NCI-H146 (cell line): ENCODE data around the gene FADS2.

ENCODE experiments used
- DNase-seq: peaks from one replicate; lab custom pipeline; 2025; lab: John Stamatoyannopoulos, UW

FADS2 gene

DNA sequence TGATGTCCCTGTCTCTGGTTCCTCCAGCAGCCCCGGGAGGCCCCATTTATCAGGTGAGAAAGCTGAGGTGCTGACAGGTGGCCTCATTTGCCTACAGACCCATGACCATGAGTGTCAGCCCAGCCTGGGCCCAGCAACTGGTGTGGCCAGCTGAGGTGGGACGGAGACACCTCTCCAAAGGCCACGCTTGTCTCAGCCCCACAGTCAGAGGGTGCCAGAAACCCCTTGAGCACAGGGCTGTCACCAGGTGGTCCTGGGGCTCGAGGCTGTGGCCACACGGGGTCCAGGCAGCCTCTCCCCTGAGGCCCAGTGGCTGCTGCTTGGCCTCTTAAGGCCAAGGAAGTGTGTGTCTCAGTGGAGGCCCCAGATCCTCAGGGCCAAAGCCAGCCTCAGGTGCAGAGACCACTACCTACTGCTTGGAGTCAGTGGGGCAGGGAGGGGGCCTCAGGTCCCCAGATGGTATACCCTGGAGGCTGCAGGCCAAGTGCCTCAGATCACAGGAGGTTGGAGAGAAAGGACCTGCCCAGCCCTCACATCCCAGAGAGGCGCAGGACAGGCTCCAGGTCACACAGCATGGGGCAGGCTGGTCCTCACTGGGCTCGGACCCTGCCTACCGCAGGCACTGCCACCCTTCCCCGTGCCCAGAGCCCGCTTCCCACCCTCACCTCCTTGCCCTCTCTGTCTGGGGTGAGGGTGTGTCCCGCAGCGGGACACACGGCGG, 77.9 kb downstream of the FADS2 start:
- no peak for DNase-seq

DNA sequence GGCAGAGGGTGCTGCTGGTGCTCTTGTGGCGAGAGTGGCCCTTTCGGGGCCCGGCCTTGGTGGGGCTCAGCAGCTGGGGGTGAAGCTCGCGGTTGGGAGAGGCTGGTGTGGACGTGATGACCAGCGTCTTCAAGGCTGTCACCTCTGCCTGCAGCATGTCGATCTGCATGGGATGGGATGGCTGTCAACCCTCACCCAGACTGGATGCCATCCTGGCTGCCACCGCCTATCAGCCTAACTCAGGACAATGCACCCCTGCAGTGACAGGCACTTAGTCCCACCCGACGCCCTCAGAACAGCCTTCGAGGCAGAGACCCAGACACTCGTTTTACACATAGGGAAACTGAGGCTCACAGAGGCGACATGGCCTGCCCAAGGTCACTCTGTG, 78.4 kb downstream of the FADS2 start:
- DNase-seq, result no peak

GRCh38 chr11:61907282-61907681, 79.2 kb downstream of the FADS2 start:
- DNase-seq, result no peak

DNA sequence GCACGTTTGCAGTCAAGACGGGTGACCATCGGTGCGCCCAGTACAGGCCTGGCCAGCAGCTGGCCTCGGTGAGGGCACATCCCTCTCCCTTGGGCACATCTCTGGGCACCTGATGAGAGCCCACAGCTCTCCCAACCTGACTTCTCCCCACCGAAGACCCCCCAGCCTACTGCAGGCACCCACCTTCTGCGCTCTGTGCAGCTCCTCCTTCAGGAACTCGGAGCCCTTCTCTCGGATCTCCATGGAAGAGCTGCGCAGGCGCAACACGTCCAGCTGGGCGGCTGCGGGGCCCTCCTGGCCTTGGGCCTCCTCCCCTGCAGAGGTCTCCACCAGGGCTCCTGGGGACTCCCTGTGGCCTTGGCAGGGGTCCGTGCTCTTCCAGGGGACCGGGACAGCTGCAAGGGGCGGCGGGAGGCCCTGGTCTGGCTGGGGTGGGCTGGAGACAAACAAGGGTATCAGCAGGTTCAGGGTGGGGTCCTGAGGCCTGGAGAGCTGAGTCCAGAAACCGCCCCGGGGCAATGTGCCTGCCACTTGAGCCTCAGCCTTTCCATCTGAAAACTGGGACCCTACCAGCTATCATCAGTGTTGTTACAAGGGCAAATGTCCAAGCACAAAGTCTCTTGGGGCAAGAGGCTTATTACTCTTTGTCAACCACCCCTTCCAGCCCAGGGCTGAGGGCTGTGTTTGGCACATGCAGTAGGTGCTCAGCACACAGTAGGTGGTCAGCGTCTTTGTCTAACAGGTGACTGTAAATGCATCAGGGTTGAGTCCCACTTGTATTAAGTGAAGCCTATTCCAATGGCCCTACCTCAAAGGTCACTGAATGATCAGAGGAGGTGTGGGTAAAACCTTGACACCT, 80.0 kb downstream of the FADS2 start:
- DNase-seq, result no peak

DNA sequence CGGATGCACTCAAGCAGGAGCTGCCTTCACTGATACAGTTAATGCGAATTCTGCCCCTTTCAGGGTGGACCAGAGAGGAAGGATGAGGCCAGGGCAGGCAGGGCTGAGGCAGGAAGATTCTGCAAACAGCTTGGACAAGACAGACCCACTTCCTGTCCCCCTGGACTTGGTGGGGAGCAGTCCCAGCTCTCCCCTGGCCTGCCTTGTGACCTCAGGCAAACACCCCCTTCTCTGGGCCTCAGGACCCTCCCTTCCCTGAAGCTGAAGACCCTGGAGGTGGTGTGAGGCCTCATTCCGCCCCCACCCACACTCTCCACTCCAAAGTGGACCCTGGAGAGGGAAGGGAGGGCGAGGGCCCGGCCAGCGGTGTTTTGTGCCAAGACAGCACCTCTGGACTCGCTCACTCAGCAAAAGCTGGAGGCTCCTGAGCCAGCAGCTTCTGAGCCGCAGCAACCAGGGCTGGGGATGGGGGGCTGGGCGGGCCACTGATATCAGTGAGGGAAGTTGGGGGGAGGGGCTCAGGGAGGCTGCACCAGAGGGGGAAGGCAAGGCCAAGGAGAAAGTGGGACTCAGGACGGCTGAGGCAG, 80.7 kb downstream of the FADS2 start:
- DNase-seq, result no peak

DNA sequence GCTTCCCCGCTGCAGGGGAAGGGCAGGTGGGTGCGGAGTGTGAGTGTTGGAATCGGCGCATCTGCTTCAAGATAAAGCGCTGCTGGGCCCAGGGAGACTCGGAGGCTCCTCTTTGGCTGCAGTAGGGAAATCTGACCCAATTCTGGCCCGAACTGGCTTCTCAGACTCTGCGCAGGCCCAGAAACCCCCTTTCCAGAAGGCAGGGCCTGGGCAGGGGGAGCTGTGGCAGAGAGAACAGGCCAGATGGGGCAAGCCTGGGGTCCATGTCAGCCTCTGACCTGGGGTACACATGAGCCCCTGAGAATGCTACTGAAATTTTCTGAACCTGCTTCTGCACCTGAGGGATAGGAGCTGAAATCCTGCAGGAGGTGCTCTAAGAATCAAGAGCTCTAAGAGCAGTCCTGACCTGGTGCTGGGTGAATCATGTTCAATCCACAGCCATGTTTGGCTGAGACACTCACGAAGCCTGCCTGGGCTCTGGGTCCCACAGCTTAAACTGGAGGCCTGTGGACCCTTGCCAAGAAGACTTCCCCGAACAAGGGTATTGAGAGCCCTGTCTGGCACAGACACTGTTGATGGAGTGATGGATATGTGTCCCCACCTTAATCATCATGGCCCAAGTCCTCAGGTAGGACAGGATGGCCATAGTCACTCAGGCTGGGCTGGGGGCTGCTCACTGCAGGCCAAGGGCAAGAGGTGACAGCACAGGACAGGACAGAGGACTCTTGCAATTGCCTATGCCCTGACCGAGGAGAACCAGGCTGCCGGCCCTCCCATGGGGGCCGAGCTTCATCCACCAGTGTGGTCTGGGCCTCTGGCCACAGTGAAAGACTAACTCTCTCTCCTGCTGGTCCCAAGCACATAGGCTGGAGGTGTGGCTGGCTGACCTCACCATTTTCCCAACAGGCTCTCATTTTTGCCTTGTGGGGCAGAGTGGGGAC, 82.4 kb downstream of the FADS2 start:
- no peak for DNase-seq

GRCh38 chr11:61911128-61911700, 83.1 kb downstream of the FADS2 start:
- no peak for DNase-seq

- no peak for DNase-seq
Measured at GRCh38 chr11:61911701-61912529, 83.8 kb downstream of the FADS2 start.

- no peak for DNase-seq
Measured at GRCh38 chr11:61912530-61912898, 84.4 kb downstream of the FADS2 start.

DNA sequence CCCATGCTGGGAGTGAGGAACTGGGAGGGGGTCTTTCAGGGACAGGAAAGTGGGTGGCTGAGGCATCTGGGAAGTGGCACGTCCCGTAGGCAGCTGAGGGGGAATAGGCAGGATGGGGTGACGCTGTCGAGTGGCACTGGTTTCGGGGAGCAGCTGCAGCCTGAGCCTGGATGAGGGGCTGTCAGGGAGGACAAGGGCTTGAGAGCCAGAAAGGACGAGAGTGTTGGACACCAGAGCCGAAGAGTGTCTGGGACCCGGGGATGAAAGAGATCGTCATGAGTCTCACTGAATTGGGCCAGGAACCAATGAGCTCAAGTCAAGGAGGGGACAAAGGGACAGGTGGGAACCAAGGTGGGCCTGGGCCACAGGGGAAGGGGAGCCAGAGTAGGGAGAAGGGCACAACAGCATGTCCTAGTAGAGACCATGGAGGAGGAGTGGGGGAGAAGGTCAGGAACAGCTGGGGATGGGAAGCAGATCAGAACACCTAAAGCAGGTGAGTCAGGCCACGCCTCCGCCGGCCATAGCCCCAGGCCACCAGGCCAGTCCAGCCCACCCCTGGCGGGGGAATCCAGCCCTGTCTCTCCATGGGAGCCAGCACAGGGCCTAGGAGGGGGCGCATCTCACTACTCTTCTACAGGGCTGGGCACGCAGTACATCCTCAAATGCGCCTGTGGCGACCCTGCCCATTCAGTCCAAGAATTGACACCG, 85.0 kb downstream of the FADS2 start:
- DNase-seq, result no peak

DNA sequence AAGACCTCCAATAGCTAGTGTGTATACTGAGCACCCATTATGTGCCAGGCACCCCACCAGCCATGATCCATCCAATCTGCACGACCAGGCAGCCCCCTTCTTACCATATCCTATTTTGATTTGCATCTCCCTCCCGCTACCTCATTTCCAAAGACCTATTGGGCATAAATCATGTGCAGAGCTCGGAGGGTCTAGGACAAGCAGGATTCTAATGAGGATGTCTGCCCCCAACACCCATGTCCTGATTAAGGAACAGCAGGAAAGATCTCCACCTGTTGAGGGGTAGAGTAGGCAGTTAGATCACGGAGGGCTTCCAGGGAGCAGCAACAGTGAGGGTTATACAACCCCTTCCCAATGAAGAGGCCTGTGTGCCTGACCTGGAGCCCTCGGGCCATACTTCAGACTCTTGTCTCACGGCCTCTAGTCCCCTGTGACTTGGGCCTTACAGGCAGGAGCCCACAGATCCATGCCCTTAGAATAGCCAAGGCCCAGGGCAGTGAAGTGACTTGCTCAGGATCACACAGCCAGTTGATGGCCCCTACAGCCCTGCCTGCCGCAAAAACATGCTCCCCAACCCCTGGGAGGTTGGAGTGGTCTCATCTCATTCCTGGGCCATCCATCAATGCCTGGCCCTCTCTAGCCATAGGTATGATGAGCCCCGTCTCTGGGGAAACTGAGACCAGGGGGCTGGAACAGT, 85.7 kb downstream of the FADS2 start:
- no peak for DNase-seq

DNA sequence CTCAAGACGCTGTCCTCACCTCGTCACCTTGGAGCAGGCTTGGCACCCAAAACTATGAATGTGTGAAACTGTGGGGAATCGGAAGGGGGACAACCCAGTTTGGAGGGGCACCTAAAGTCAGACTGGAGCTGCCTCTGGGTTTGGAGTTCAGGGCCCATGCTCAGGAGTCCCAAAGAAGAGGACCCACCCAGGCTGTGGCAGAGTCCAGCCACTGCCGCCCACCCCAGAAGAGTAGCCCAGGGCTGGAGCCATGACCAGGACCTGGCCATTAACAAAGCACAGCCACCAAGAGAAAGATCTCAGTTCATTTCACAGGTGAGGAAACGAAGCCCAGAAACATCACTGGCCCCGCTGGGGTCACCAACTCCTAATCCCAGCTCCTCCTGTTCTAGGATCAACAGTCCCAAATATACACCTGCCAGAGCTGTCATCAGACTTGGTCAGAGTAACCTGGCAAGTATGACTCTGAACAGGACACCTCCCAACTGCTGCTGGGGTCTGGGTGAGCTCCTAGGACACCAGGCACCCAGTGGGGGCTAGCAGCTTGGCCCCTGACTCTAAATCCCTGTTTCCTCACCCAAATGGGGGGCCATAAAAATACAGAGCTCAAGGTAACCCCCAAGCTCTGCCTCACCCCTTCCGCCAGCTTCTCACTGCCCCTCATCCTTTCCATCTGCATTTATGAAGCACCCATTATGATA, 86.5 kb downstream of the FADS2 start:
- no peak for DNase-seq

DNA sequence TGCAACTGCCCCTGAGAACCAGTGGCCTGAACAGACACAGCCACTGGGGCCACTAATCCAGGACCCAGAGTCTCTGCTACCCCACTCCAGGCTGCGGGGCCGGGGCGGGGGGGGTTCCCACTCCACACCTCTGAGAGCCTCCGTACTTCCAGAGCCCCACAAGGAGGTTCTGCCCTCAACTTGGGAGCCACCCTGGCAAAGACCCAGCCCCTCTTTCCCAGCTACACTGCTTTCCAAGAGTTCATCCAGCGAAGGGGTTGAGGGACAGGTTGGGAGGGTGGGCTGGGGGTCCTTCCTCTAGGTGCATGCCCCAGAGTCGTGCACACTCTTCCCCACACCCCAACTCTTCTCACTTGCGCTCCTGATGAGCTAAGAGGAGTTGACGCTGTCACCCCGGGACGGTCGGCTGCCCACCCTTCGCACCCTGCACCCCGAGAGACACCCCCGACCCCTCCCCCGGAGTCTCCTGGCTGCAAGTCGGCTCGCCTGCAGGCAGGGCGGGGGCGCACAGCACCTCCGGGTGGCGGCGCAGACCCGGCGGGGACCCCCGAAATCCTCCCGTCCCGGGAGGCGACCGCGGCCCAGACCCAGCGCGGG, 88.7 kb downstream of the FADS2 start:
- DNase-seq, result no peak
